Measurements from ENCODE around the gene FGFR4. TPM values are rescaled to one million over a fixed set of nuclear protein-coding genes. Genes with fewer than 3 reads are reported as not detected.
A peak's percentile ranks its signal among the peaks of the same experiment; 100 is the strongest.

The FGFR4 gene
- total RNA-seq, 1 experiment from 2014 or later = 2.0 TPM

DNA sequence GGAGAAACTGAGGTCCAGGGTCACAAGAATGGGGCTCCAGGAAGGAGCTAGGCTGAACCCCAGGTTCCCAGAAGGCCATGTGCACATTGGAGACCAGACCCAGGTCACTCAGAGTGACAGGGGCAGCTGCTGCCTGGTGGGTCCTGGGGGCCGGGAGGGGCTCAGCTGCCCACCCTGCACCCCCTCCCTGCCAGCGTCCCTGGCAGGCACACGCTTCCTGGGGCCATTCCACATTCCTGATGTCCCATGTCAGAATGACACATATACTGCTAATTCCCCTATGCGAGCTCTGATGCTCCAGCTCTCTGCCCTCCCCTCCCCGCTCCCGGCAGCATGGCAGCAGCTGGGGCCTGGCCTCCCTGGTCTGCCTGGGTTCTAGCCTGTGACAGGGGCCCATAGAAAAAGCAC, 14.0 kb downstream of the FGFR4 start:
- DNase-seq (ENCODE audit: low read depth) = peak; percentile 35

DNA sequence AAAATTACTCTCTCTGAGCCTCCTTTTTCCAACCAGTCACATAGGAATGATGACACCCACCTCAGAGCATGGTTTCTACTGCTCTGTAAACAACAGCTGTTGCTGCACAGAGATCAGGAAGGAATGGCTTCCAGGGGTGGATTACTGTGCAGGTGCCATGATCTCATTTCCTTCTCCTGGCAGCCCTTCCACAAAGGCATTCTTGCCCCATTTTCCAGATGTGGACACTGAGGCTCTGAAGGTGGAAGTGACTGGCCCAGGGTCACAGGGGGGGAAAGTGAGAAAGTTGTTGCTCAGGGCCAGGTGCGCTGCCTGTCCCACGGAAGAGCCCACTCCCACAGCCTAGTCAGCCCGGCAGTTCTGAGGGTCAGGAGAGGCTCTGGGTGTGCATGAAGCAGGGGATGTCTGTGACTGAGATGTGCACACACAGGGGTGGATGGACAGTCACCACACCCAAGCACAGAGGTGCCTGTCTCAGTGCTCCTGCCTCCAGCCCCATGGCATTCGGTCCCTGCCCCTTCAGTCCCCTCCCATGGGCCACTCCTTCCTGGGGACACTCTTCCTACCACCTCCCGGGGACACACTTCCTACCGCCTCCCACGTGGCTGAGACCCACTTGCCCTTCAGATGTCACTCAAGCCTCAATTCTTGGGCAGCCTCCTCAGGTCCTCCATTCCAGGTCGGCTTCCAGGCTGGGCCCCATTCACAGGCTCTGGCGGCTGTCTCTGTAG, 17.0 kb downstream of the FGFR4 start:
- DNase-seq (ENCODE audit: low read depth) = no peak

DNA sequence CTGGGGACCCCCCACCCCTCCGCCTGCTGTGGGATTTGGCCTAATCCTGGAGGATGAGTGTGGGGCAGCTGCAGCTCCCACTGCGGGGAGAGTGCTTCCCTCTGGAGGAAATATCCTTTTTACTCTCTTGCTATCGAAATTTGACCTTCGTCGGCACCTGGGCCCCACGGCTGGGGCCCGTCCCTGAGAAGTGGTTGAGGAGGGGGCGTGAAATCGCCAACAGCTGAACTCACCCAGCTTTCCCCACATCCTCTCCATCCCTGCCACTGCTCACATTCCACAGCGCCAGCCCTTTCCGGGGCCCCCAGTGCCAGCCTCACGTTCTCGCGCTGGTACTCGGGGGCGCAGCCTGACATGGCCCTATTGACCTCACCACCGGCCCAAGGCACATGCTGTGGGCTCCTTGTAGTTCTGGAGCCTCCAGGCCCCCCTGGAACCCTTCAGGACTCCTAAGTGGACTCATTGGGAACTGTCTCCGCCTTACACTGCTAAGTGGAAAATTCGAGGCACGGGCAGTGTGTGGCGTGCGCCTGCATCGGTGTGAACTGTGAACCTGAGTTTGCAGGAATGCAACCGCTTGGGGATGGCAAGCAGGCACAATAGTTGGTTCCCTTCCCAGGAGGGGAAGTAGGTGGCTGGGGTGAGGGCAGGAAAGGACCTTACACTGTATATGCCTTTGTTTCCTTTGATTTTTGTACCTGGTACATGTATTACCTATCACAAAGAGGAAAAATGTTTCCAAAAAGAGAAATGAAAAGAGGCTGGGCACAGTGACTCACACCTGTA, 19.2 kb downstream of the FGFR4 start:
- no peak for DNase-seq (ENCODE audit: low read depth)

DNA sequence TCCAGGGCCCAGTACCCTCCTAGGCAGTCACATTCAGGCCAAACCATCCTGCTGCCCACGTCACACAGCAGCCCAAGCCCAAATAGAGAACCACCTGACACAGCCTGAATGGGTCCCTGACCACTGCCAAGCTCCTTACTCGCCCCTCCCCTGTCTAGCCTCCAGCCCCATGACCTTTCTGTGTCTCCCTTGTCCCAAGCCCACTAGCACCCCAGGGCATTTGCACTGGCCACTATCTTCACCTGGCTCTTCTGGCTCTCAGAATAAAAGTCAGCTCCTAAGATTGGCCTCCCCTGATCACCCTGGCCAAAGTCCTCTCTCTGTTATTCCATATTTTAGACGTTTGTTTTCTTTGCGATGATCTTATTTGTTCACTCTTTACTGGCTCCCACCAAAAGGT, 20.4 kb downstream of the FGFR4 start:
- no peak for DNase-seq (ENCODE audit: low read depth)

DNA sequence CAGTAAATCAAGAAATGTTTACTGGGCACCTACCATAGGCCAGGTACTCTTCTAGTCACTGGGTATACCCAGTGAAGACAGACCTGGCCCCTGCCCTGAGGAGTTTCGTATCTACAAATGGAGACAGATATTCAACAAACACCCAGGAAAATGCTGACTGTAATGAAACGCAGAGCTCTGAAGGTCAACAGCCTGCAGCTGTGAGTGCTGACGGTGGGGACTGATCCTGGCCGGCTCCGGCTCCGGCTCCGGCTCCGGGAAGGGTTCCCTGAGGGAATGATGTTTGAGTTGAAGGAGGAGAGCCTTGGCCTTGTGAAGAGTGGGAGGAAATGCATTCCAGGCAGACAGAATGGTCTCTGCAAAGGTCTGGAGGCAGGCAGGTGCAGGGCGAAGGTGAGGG, 23.1 kb downstream of the FGFR4 start:
- DNase-seq (ENCODE audit: low read depth) = no peak

DNA sequence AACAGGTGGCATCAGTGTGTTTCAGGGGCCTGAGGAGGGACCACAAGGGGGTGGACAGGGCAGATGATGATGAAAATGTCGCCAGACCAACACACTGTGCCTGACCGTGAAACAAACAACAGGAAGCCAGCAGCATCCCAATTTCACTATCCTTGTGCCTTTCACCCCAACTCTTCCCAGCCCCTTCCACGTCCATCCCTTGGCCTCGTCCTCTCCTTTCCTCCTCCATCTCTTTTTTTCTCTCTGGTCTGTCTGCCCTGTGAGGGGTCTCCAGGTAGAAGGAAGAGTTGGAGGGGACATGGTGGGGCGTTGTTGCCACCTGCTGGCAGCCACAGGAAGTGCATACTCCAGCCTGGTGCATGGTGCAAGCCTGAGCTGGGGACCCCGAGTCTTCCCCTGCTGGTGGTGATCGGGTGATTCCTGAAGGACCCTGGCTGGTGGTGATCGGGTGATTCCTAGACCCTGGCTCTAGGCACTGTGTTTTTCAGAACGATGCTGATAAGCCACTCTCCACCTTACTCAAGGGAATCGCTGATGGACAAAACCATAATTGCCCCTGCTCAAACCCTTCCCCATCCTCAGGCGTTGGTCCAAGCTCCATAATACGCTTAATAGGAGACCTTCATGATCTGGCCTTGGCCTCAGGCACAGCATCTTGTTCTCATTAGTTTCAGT, 25.1 kb downstream of the FGFR4 start:
- DNase-seq (ENCODE audit: low read depth) = peak; percentile 31

DNA sequence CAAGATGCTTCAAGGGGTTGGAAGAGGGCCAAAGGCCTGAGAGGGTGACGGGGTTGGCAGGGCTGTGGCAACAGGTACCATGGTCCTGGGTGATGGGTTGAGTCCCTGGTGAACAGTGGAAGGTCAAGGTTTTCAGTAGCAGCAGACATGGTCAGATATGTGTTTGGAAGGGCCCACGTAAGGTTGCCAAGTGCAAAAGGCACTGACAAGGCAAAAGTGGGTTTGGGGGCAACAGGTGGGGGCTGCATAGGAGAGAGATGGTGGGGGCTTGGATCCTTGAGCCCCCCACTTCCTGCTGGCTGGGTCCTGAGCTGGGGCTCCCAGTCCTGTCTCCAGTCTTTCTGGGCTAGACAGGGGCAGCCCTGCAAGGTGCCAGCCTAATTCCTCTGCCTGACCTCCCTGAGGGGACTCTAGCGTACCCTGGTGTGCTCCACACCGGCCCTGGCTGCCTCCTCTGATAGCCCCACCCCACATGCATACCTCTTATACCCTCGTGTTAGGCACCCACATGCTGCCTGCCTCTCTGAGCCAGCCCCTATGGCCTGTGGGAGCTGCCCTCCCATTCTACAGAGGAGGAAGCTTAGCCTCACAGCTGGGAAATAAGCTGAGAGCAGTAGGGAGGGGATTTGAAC, 26.0 kb downstream of the FGFR4 start:
- no peak for DNase-seq (ENCODE audit: low read depth)

DNA sequence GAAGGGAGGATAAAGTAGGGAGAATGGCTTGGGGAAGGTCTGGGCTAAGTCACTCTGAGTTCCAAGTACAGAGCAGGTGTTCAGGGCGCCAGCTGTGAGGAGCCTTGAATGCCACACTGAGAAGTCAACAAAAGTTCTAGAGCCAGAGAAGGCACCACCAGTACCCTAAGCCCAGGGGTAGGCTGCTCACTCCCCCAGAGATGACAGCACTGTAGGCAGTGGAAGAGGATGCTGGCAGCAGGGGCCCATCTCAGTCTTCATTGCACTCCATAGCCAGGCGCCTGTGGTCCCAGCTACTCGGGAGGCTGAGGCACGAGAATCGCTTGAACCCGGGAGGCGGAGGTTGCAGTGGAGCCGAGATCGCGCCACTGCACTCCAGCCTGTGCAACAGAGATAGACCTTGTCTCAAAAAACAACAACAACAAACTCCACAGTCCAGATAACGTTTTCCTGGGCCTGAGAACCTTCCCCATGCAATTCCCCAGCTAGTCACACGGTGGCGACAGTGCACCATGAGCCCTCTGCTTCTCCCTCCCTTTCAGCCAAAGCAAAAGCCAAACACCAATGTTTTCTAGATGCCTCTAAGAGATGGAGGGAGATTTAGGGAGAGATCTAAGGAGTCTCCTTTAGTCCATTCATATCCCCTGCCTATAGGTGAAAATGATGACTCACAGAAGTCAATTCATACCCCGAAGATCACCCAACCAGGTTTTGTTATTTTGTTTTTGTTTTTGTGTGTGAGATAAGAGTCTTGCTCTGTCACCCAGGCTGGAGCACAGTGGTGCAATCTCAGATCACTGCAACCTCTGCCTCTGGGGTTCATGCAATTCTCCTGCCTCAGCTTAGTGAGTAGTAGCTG, 27.1 kb downstream of the FGFR4 start:
- peak; percentile 59 for DNase-seq (ENCODE audit: low read depth)

DNA sequence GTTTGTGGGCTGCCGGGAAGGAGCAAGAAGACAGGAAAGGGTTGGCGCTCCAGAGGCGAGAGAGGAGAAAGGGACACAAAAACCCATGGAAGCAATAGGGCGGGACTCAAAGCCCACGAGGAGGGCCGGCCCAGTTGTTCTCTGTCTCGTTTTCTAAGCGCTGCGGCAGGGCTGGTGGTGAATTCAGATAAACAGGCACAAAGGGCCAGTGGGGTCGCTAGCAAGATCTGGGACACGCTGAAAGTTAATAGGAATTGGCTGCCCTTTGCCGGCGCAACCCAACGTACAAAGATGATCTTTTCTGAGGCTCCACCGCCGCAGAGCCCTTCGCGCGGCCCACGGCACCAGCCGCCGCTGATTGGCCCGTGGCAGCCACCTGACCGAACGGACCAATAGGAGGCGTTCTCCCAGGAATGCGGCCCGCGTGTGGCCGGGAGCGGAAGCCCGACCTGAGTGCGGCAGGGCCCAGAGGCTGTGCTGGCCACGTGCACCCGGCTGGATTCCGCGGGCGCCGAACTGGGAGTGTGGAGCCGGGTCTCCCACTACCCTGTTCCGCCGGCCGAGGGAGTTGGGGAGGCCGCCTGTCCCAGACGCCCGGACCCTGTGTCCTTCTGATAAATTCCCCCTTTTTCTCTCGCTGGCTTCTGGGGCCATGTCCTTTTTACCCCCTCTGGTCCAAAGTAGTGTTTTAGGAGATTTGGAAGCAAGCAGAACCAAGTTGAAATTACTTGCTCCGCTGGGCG, 30.1 kb downstream of the FGFR4 start:
- DNase-seq (ENCODE audit: low read depth) = peak; percentile 81

DNA sequence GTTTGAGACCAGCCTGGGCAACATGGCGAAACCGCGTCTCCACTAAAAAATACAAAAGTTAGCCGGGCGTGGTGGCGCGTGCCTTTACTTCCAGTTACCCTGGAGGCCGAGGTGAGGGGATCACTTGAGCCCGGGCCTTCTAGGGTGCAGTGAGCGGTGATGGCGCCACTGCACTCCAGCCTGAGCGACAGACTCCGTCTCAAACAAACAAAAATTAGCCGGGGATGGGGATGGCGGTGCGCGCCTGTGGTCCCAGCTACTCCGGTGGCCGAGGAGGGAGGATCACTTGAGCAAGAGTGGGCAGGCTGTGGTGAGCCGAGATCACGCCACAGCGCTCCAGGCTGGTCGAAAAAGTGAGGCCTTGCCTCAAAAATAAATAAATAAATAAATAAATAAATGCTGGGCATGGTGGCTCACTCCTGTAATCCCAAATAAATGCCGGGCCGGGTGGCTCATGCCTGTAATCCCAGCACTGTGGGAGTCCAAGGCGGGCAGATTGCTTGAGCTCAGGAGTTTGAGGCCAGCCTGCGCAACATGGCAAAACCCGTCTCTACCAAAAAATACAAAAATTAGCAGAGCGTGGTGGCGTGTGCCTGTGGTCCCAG, 30.8 kb downstream of the FGFR4 start:
- DNase-seq (ENCODE audit: low read depth) = no peak

DNA sequence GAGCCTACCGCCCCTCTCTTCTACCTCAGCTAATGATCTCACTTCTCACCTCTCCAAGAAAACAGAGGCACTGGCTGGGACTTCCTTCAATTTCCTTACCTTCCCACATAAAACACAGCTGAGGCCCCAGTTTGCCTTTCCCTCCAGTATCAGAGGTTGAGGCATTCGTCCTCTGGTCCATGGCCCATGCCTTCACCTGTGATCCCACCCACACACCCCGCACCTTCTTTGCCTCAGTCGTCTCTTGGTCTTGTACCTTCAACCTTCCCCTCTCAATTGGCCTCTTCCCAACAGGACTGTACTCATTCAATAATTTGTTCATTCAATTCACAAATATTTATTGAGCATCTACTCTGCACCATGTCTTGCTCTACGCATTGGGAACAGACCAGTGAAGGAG, 35.9 kb downstream of the FGFR4 start:
- DNase-seq (ENCODE audit: low read depth) = no peak

DNA sequence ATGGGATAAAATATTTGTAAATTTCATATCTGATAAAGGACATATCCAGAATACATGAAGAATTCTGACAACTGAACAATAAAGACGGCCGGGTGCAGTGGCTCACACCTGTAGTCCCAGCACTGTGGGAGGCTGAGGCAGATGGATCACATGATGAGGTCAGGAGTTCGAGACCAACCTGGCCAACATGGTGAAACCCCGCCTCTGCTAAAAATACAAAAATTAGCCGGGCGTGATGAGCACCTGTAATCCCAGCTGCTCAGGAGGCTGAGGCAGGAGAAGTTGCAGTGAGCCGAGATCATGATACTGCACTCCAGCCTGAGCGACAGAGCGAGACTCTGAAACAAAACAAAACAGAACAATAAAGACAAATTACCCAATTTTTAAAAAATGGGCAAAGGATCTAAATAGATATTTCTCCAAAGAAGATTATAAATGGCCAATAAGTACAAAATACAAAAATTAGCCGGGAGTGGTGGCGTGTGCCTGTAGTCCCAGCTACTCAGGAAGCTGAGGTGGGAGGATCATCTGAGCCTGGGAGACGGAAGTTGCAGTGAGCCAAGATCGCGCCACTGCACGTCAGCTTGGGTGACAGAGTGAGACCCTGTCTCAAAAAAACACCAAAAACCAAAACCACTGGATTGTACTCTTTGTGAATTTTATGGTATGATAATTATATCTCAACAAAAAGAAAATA, 37.2 kb downstream of the FGFR4 start:
- no peak for DNase-seq (ENCODE audit: low read depth)

DNA sequence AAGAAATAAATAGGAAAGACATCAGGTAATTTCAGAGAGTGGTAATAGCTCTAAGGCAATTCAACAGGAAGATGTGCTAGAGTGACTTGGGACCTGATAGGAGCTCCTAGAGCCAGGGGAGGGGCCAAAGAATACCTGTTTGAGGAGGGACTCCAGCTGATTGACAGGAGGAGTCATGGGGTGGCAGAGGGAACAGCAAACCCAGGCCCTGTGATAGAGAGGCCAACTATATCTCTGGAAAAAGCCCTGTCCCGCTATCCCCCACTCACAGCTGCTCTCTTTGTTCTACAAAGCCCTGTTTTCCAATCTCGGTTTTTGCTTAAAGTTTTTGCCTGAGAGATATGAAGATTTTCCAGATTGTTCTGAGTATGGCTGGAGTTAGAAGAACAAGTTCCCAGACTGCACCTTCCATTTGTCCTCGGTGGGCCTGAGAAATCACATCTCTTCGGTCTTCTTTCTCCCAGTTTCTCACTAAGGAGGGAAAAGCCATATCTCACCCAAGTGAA, 37.8 kb downstream of the FGFR4 start:
- DNase-seq (ENCODE audit: low read depth) = no peak

DNA sequence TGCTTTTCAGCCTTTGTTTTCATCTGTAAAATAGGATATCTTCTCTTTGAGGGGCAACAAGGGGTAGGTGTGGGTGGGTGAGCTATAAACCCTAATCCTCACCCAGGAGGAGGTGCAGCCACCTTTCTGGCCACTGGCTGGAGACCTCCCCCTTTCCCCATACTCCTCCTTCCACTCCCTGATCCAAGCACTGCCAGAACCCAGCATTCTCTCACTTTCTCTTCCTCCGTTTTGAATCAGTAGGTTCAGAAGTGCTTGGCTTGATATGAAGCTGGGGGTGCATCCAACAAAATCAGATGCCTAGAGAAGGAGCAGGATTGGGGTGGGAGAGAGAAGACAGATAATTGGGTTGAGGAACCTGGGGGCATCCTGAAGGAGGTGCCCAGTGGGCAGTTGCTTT, 40.1 kb downstream of the FGFR4 start:
- no peak for DNase-seq (ENCODE audit: low read depth)

DNA sequence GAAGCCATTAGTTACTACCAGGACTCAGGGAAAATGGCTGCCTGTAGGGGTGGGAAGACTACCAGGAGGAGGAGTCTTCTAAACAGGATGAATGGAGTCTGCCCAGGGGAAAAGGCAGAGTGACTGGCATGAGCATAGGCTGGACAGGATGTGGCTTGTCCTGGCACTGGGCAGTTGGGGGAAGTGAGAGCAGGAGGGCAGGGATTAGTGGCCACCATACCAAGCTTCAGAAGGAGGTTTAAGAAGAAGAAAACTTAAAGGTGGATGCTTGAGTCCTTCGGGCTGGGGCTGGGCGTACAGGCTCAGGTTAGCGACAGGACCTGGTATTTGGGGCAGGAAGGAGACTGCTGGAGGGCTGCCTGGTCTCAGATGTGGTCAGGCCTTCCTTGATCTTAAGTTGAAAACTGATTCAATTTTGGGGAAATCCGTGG, 41.9 kb downstream of the FGFR4 start:
- peak; percentile 41 for DNase-seq (ENCODE audit: low read depth)

DNA sequence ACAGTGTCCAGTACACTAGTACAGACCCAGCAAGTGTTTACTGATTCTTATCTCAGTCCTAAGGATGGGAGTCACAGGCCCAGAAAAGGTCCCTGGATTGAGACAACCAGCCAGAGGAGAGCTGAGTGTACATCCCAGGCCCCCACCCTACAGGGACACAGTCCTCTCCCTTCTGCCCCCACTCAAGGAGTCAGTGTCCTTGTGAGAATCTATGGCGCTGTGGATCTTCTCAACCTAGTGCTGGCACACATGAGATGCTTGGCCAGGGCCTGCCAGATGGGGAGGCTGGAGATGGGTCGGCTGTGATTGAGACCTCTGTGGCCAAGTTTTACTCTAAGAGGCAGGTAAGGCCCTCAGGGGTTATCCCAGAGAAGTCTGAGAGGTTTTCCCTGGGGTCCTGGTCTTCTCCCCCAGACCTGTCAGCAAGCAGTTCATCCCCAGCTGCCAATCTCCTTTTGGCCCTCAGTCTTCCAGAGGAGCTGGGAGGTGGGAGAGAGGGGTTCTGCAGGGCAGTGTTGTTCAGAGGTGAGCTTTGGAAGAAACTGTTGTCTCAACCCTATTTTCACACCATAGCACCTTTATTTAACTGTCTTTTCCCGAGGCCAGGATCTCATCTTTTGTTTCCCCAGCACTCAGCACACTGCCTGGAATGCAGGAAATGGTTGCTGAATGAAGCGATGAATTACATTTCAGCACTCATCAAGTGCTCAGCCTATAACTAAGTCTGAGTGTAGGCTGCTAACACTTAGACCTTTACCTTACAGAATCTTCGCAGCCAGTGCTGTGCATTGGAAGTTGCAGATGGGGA, 43.7 kb downstream of the FGFR4 start:
- DNase-seq (ENCODE audit: low read depth) = no peak

DNA sequence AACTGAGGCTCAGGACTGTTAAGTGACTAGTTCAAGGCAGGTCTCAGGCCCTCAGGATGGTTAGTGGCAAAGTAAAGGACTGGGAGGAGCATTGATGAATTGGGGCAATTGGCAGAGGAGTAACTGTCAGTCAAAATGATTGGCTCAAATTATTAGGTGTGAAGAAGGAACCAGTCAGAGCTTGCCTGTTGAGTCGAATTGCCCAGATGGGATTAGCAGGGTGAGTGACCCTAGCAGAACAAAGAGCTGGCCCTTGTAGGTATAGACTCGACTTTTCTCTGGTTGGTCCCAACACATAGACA, 44.3 kb downstream of the FGFR4 start:
- no peak for DNase-seq (ENCODE audit: low read depth)

DNA sequence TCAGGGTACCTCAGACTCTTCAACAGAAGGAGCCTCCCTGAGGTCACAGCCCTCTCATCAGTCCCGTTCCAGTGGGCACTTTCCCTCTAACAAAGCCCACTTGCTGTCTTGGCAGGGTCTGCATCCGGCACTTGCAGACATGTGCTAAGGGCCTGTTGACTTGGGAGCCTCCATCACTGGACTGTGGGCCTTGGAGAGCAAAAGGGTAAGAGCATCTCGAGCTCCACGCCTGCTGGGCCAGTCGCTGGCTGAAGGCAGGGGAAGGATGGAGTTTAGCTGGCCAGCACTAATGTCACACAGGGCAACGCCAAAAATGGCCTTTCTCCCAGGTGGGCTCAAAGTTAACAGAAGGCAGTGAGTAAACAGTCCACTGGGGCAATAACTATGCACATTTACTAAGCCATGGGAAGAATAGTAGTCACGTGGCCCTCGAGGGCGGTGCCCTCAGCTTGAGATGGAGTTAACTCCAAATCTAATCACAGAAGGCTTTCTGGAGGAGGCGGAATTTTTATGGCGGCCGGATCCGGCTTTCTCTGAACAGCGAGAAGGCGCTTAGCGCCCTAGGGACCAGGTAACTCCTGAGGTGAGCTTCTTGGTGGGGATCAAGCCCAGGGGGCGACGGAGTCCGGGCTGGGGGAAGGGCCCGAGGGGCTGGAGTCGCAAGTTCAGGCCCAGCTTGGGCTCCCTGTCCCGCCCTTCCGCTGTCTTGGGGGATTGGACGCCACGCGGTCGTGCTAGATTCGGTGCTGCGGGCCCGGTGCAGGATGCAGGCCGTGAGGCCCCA, 44.8 kb downstream of the FGFR4 start:
- DNase-seq (ENCODE audit: low read depth) = no peak

Measured in RPMI7951 (cell line).